ENCODE data around the gene ZFP90. TPM values are rescaled to one million over a fixed set of nuclear protein-coding genes. Genes with fewer than 3 reads are reported as not detected.
"Not testable (repeated sequence)": the region's sequence is repeated elsewhere in the genome, so short reads cannot be mapped to it uniquely, and the experiment has no call there.

ZFP90 gene
- total and polyA plus RNA-seq, 12 donors = 7.1 to 28.6 (median 18.2) TPM

GRCh38 chr16:68491576-68491950 lies 47.5 kb upstream of the ZFP90 start:
- WGBS, 4 donors = 78 to 93% (median 90%) methylated on average over 12 to 14 of the region's 14 CpGs
- H3K4me3 ChIP-seq = no peak overlapping the region
- no peaks in the 10 kb centered on the region for H3K36me3 ChIP-seq (replicated peaks in 1 of 2)
- no peak for DNase-seq
- no peaks in the 10 kb centered on the region for H3K9me3 ChIP-seq (replicated peaks in 1 of 3)
- no peaks in the 10 kb centered on the region for H3K27me3 ChIP-seq
- H3K4me1 ChIP-seq (replicated peaks in 1 of 2) = no peaks in the 10 kb centered on the region
- H3K27ac ChIP-seq = no peak overlapping the region
- TF ChIP-seq CTCF (IDR thresholded peaks at IDR 0.05) (no peak), POLR2A (IDR thresholded peaks at IDR 0.05) (no peak)
- intact Hi-C loops (cut with DNase I) = no loop called here

- no peak overlapping the region for H3K27ac ChIP-seq
- H3K9me3 ChIP-seq (replicated peaks in 1 of 3) = no peaks in the 10 kb centered on the region
- intact Hi-C loops (cut with DNase I) = no loop called here
- H3K4me3 ChIP-seq = no peak overlapping the region
- TF ChIP-seq CTCF (IDR thresholded peaks at IDR 0.05) (no peak), POLR2A (IDR thresholded peaks at IDR 0.05) (no peak)
- 90 to 96% (median 93%) methylated on average over 8 to 11 of the region's 11 CpGs for WGBS, 4 donors
- no peaks in the 10 kb centered on the region for H3K4me1 ChIP-seq (replicated peaks in 1 of 2)
- H3K36me3 ChIP-seq (replicated peaks in 1 of 2) = no peaks in the 10 kb centered on the region
- no peaks in the 10 kb centered on the region for H3K27me3 ChIP-seq
- DNase-seq = no peak
Observed at GRCh38 chr16:68492151-68492542, 46.9 kb upstream of the ZFP90 start.

GRCh38 chr16:68492543-68493411 lies 46.3 kb upstream of the ZFP90 start:
- 60 to 86% (median 77%) methylated on average over 1 to 6 of the region's 6 CpGs; no CpG with 5 or more reads in 1 of the 4 donors for WGBS, 4 donors
- Histone ChIP-seq H3K9me3 (replicated peaks in 1 of 3) (no peaks in the 10 kb centered on the region), H3K4me1 (replicated peaks in 1 of 2) (no peaks in the 10 kb centered on the region), H3K27ac (no peak overlapping the region), H3K27me3 (no peaks in the 10 kb centered on the region), H3K4me3 (no peak overlapping the region), H3K36me3 (replicated peaks in 1 of 2) (no peaks in the 10 kb centered on the region)
- TF ChIP-seq POLR2A (IDR thresholded peaks at IDR 0.05) (no peak), CTCF (IDR thresholded peaks at IDR 0.05) (no peak)
- no peak for DNase-seq
- intact Hi-C loops (cut with DNase I) = no loop called here

- TF ChIP-seq CTCF (IDR thresholded peaks at IDR 0.05) = no peak
- no peak for TF ChIP-seq POLR2A (IDR thresholded peaks at IDR 0.05)
- H3K27me3 ChIP-seq = no peaks in the 10 kb centered on the region
- 80 to 93% (median 93%) methylated on average over 1 to 5 of the region's 5 CpGs for WGBS, 4 donors
- H3K9me3 ChIP-seq (replicated peaks in 1 of 3) = no peaks in the 10 kb centered on the region
- no peak for DNase-seq
- no peaks in the 10 kb centered on the region for H3K36me3 ChIP-seq (replicated peaks in 1 of 2)
- no peak overlapping the region for H3K27ac ChIP-seq
- no peaks in the 10 kb centered on the region for H3K4me1 ChIP-seq (replicated peaks in 1 of 2)
- intact Hi-C loops (cut with DNase I) = no loop called here
- H3K4me3 ChIP-seq = no peak overlapping the region
Observed at GRCh38 chr16:68493412-68494070, 45.5 kb upstream of the ZFP90 start.

- DNase-seq; H3K4me3 ChIP-seq; H3K4me1 ChIP-seq (replicated peaks in 1 of 2); intact Hi-C loops (cut with DNase I); H3K27me3 ChIP-seq; H3K36me3 ChIP-seq (replicated peaks in 1 of 2); H3K27ac ChIP-seq; H3K9me3 ChIP-seq (replicated peaks in 1 of 3): not testable (repeated sequence)
- 89 to 93% (median 92%) methylated on average over 5 of the region's 5 CpGs for WGBS, 4 donors
Observed at GRCh38 chr16:68494261-68494660, 44.8 kb upstream of the ZFP90 start.

Data from adrenal gland (tissue), 12 donors.